H1 (cell line): ENCODE data around the gene ARHGAP11B.
"Not testable (repeated sequence)": the region's sequence is repeated elsewhere in the genome, so short reads cannot be mapped to it uniquely, and the experiment has no call there.

Source experiments
- ATF3 ChIP-seq: IDR thresholded peaks from 2 replicates; pipeline ENCODE4 v1.6.1; 2011; ENCODE audit warnings: low read depth, mild to moderate bottlenecking, low read length; ENCODE audit not compliant: insufficient read depth
- CTCF ChIP-seq, 3 experiments: IDR thresholded peaks; 1 replicate in 2 of 3; 2 replicates in 1 of 3; pipeline versions ENCODE4 v1.5.1 to v1.6.1; 2011; ENCODE audit warnings: low read length in 3 of 3, mild to moderate bottlenecking in 3 of 3, inconsistent platforms in 2 of 3, low read depth in 1 of 3, moderate library complexity in 1 of 3; ENCODE audit not compliant: insufficient read depth in 1 of 3; ENCODE audit errors: control extremely low read depth in 1 of 3
- JUN ChIP-seq: IDR thresholded peaks from 2 replicates; pipeline ENCODE4 v1.6.1; 2011; ENCODE audit warnings: low read depth, mild to moderate bottlenecking, improper control_type of control experiment, low read length
- SIRT6 ChIP-seq: IDR thresholded peaks from one replicate; pipeline ENCODE4 v1.7.1; 2012; ENCODE audit warnings: low read length, inconsistent platforms
- SUZ12 ChIP-seq: fragments of 200-600 bp; sonication (generic); IDR thresholded peaks from 2 replicates; pipeline ENCODE4 v1.6.1; 2012; ENCODE audit warnings: mild to moderate bottlenecking, inconsistent platforms, low read length, moderate library complexity, mixed read lengths
- TBP ChIP-seq: IDR thresholded peaks from 2 replicates; pipeline ENCODE4 v1.6.1; 2011; ENCODE audit warnings: low read depth, low read length, improper control_type of control experiment

GRCh38 chr15:30598953-30599352 lies 27.0 kb upstream of the ARHGAP11B start:
- not testable (repeated sequence) for TF ChIP-seq TBP; SIRT6; ATF3; CTCF (IDR thresholded peaks at IDR 0.05; ENCODE audit: control extremely low read depth in 1 of 3, insufficient read depth in 1 of 3, low read depth in 1 of 3, low read length in 3 of 3); JUN; SUZ12
